Smooth muscle cell (in vitro differentiated cells): Measurements from ENCODE around the gene SHQ1. TPM values are rescaled to one million over a fixed set of nuclear protein-coding genes. Genes with fewer than 3 reads are reported as not detected.

Experiments
- DNase-seq: peaks from one replicate; lab custom pipeline; 2025; ENCODE audit not compliant: unreplicated experiment; lab: John Stamatoyannopoulos, UW
- H2AFZ ChIP-seq: fragments of 200-600 bp; sonication (generic); 2 replicates; pipeline ENCODE4 v1.6.0; 2016; ENCODE audit warnings: antibody characterized with exemption, low read depth, mild to moderate bottlenecking
- H3F3A ChIP-seq: fragments of 200-600 bp; sonication (generic); 2 replicates; pipeline ENCODE4 v1.6.0; 2017; ENCODE audit warnings: antibody characterized with exemption, low read depth
- H3K27ac ChIP-seq: fragments of 200-600 bp; sonication (generic); 2 replicates; pipeline ENCODE4 v1.5.1; 2016; ENCODE audit warnings: low read depth, mild to moderate bottlenecking
- H3K27me3 ChIP-seq: fragments of 200-600 bp; sonication (generic); 2 replicates; pipeline ENCODE4 v1.6.1; 2016; ENCODE audit warnings: low read depth, mild to moderate bottlenecking
- H3K36me3 ChIP-seq: fragments of 200-600 bp; sonication (generic); 2 replicates; pipeline ENCODE4 v1.5.1; 2016; ENCODE audit warnings: low read depth
- H3K4me1 ChIP-seq: fragments of 200-600 bp; sonication (generic); 2 replicates; pipeline ENCODE4 v1.5.1; 2016; ENCODE audit warnings: low read depth
- H3K4me2 ChIP-seq: fragments of 200-600 bp; sonication (generic); 2 replicates; pipeline ENCODE4 v1.6.0; 2016; ENCODE audit warnings: mild to moderate bottlenecking
- H3K4me3 ChIP-seq: fragments of 200-600 bp; sonication (generic); 2 replicates; pipeline ENCODE4 v1.5.1; 2016; ENCODE audit warnings: mild to moderate bottlenecking
- H3K79me2 ChIP-seq: fragments of 200-600 bp; sonication (generic); 2 replicates; pipeline ENCODE4 v1.6.0; 2016; ENCODE audit warnings: low read depth, mild to moderate bottlenecking
- H3K9ac ChIP-seq: fragments of 200-600 bp; sonication (generic); 2 replicates; pipeline ENCODE4 v1.6.0; 2016; ENCODE audit warnings: low read depth
- H3K9me3 ChIP-seq: fragments of 200-600 bp; sonication (generic); replicated peaks from 2 replicates; pipeline ENCODE4 v1.5.1; 2016; ENCODE audit warnings: low read depth
- H4K20me1 ChIP-seq: fragments of 200-600 bp; sonication (generic); 2 replicates; pipeline ENCODE4 v1.6.0; 2016; ENCODE audit warnings: low read depth
- CTCF ChIP-seq: fragments of 200-600 bp; sonication (generic); IDR thresholded peaks from 2 replicates; pipeline ENCODE4 v1.5.1; 2017; ENCODE audit warnings: borderline replicate concordance, mild to moderate bottlenecking, antibody characterized with exemption; ENCODE audit not compliant: insufficient read depth, poor library complexity, severe bottlenecking
- WGBS: methylation state at CpG from one replicate; pipeline ENCODE4 v1.1.7; 2016; ENCODE audit warnings: low lambda C conversion rate; 5-methylcytosine and 5-hydroxymethylcytosine counted together
- polyA plus RNA-seq: library from polyadenylated mRNA; unstranded; fragments of >200 nt; fragmentation: Nextera tagmentation; extraction: Ambion mirVana; gene quantifications from 2 replicates; pipeline ENCODE4 v1.2.1, GENCODE V29; 2016
- total RNA-seq: library from RNA; depleted of rRNA; stranded (reverse); fragments of >200 nt; gene quantifications from 2 replicates; pipeline ENCODE4 v1.2.3, GENCODE V29; 2014

SHQ1 gene
- total and polyA plus RNA-seq, 2 experiments from 2014 or later: 13.1 to 14.8 TPM

GRCh38 chr3:72818905-72819304 is 29.3 kb downstream of the SHQ1 start:
- TF ChIP-seq CTCF: no peak
- Histone ChIP-seq H4K20me1 (peaks cover 5% of the 10 kb centered on the region), H3K27me3 (no peaks in the 10 kb centered on the region), H3K79me2 (no peaks in the 10 kb centered on the region), H2AFZ (no peak overlapping the region), H3F3A (no peaks in the 10 kb centered on the region), H3K36me3 (no peaks in the 10 kb centered on the region), H3K27ac (no peak overlapping the region), H3K9ac (no peak overlapping the region), H3K4me1 (no peaks in the 10 kb centered on the region), H3K4me3 (no peak overlapping the region), H3K9me3 (no peaks in the 10 kb centered on the region), H3K4me2 (no peak overlapping the region)
- WGBS: 83% methylated on average over 1 of the region's 1 CpG
- DNase-seq: no peak

- H3K79me2 ChIP-seq: no peaks in the 10 kb centered on the region
- TF ChIP-seq CTCF: peak; percentile 65
- H3K9ac ChIP-seq: no peak overlapping the region
- 83% methylated on average over 3 of the region's 3 CpGs for WGBS
- no peak for DNase-seq
- no peaks in the 10 kb centered on the region for H3K36me3 ChIP-seq
- no peak overlapping the region for H3K4me2 ChIP-seq
- H3K27me3 ChIP-seq: no peaks in the 10 kb centered on the region
- no peak overlapping the region for H3K4me3 ChIP-seq
- no peaks in the 10 kb centered on the region for H3K9me3 ChIP-seq
- no peak overlapping the region for H3K27ac ChIP-seq
- peaks cover 5% of the 10 kb centered on the region for H4K20me1 ChIP-seq
- no peaks in the 10 kb centered on the region for H3F3A ChIP-seq
- H3K4me1 ChIP-seq: no peaks in the 10 kb centered on the region
- H2AFZ ChIP-seq: no peak overlapping the region
These were observed 30.0 kb downstream of the SHQ1 start for GRCh38 chr3:72818092-72818773.

GRCh38 chr3:72816862-72817355 is 31.3 kb downstream of the SHQ1 start:
- no peak for DNase-seq
- H3K4me2 ChIP-seq: no peak overlapping the region
- H3K27ac ChIP-seq: no peak overlapping the region
- H3K36me3 ChIP-seq: no peaks in the 10 kb centered on the region
- no peaks in the 10 kb centered on the region for H3K4me1 ChIP-seq
- H3F3A ChIP-seq: no peaks in the 10 kb centered on the region
- no peak for TF ChIP-seq CTCF
- H3K79me2 ChIP-seq: no peaks in the 10 kb centered on the region
- H3K27me3 ChIP-seq: no peaks in the 10 kb centered on the region
- peaks cover 5% of the 10 kb centered on the region for H4K20me1 ChIP-seq
- H3K9ac ChIP-seq: no peak overlapping the region
- no peak overlapping the region for H3K4me3 ChIP-seq
- no peak overlapping the region for H2AFZ ChIP-seq
- 90% methylated on average over 3 of the region's 3 CpGs for WGBS
- no peaks in the 10 kb centered on the region for H3K9me3 ChIP-seq

- H3K36me3 ChIP-seq: no peaks in the 10 kb centered on the region
- H3K27ac ChIP-seq: no peak overlapping the region
- no peak for TF ChIP-seq CTCF
- no peak overlapping the region for H2AFZ ChIP-seq
- no peaks in the 10 kb centered on the region for H3K79me2 ChIP-seq
- H3K4me1 ChIP-seq: peaks cover 11% of the 10 kb centered on the region
- WGBS: 94% methylated on average over 3 of the region's 3 CpGs
- H3K9me3 ChIP-seq: no peaks in the 10 kb centered on the region
- H4K20me1 ChIP-seq: no peaks in the 10 kb centered on the region
- no peaks in the 10 kb centered on the region for H3K27me3 ChIP-seq
- DNase-seq: no peak
- no peak overlapping the region for H3K4me3 ChIP-seq
- no peak overlapping the region for H3K9ac ChIP-seq
- H3F3A ChIP-seq: peaks cover 4% of the 10 kb centered on the region
- H3K4me2 ChIP-seq: no peak overlapping the region
These were observed 33.9 kb downstream of the SHQ1 start for GRCh38 chr3:72814308-72814707.
